H7 (cell line): Measurements from ENCODE around the gene LTF. TPM values are rescaled to one million over a fixed set of nuclear protein-coding genes. Genes with fewer than 3 reads are reported as not detected.
A peak's percentile ranks its signal among the peaks of the same experiment; 100 is the strongest.
"Not testable (repeated sequence)": the region's sequence is repeated elsewhere in the genome, so short reads cannot be mapped to it uniquely, and the experiment has no call there.

ENCODE experiments used
- DNase-seq: peaks from one replicate; pipeline ENCODE4 v3.0.0; 2012
- H3K27me3 ChIP-seq: 2 replicates; pipeline ENCODE4 v1.6.0; 2011; ENCODE audit warnings: mild to moderate bottlenecking, low read length; ENCODE audit not compliant: control insufficient read depth, insufficient read depth
- H3K36me3 ChIP-seq: replicated peaks from 2 replicates; pipeline ENCODE4 v1.5.1; 2011; ENCODE audit warnings: low read length; ENCODE audit not compliant: control insufficient read depth, insufficient read depth
- H3K4me3 ChIP-seq: 2 replicates; pipeline ENCODE4 v1.5.1; 2011; ENCODE audit warnings: low read depth, mild to moderate bottlenecking, control low read depth, low read length, moderate library complexity; ENCODE audit not compliant: insufficient read depth
- total RNA-seq: library from RNA; depleted of rRNA; stranded (reverse); fragments of >200 nt; shearing (Covaris generic); gene quantifications from 2 replicates; pipeline ENCODE4 v1.2.3, GENCODE V29; 2014

Gene LTF
- total RNA-seq, 1 experiment from 2014 or later = not detected

- Histone ChIP-seq H3K4me3 (no peak overlapping the region), H3K36me3 (no peaks in the 10 kb centered on the region), H3K27me3 (no peaks in the 10 kb centered on the region)
- DNase-seq = no peak
These were observed 54.8 kb downstream of the LTF start for GRCh38 chr3:46409739-46410489.

- peak; percentile 52 for DNase-seq
- Histone ChIP-seq H3K4me3 (no peak overlapping the region), H3K36me3 (no peaks in the 10 kb centered on the region), H3K27me3 (no peaks in the 10 kb centered on the region)
These were observed 55.9 kb downstream of the LTF start for GRCh38 chr3:46408853-46409252.

- no peaks in the 10 kb centered on the region for H3K27me3 ChIP-seq
- no peaks in the 10 kb centered on the region for H3K36me3 ChIP-seq
- no peak overlapping the region for H3K4me3 ChIP-seq
- DNase-seq = no peak
These were observed 56.7 kb downstream of the LTF start for GRCh38 chr3:46407970-46408369.

- Histone ChIP-seq H3K36me3 (no peaks in the 10 kb centered on the region), H3K27me3 (no peaks in the 10 kb centered on the region), H3K4me3 (no peak within 1 kb of the TSS)
- no peak for DNase-seq
These were observed 57.7 kb downstream of the LTF start, which contains the start of the genes CCR5AS and CCRL2 for GRCh38 chr3:46406788-46407611. CCR5AS (minus strand) TSS chr3:46407066. CCRL2 (plus strand) TSS chr3:46407259; CDS start chr3:46408080, 821 bp downstream.

- no peak for DNase-seq
- Histone ChIP-seq H3K36me3 (no peaks in the 10 kb centered on the region), H3K27me3 (no peaks in the 10 kb centered on the region), H3K4me3 (no peak overlapping the region)
These were observed 58.3 kb downstream of the LTF start for GRCh38 chr3:46406443-46406787.

- H3K36me3 ChIP-seq = no peaks in the 10 kb centered on the region
- no peaks in the 10 kb centered on the region for H3K27me3 ChIP-seq
- no peak for DNase-seq
- H3K4me3 ChIP-seq = no peak overlapping the region
These were observed 59.2 kb downstream of the LTF start for GRCh38 chr3:46405301-46406019.

- not testable (repeated sequence) for DNase-seq, H3K4me3 ChIP-seq, H3K27me3 ChIP-seq, H3K36me3 ChIP-seq
These were observed 61.8 kb downstream of the LTF start for GRCh38 chr3:46402902-46403301.

GRCh38 chr3:46401579-46401978 is 63.1 kb downstream of the LTF start:
- Histone ChIP-seq H3K4me3 (no peak overlapping the region), H3K27me3 (no peaks in the 10 kb centered on the region), H3K36me3 (no peaks in the 10 kb centered on the region)
- DNase-seq = no peak

GRCh38 chr3:46400846-46401245 is 63.9 kb downstream of the LTF start:
- Histone ChIP-seq H3K27me3 (no peaks in the 10 kb centered on the region), H3K36me3 (no peaks in the 10 kb centered on the region), H3K4me3 (no peak overlapping the region)
- no peak for DNase-seq

GRCh38 chr3:46400000-46400734 is 64.5 kb downstream of the LTF start:
- Histone ChIP-seq H3K36me3 (no peaks in the 10 kb centered on the region), H3K27me3 (no peaks in the 10 kb centered on the region), H3K4me3 (no peak overlapping the region)
- no peak for DNase-seq

GRCh38 chr3:46399557-46399956 is 65.1 kb downstream of the LTF start:
- Histone ChIP-seq H3K4me3 (no peak overlapping the region), H3K36me3 (no peaks in the 10 kb centered on the region), H3K27me3 (no peaks in the 10 kb centered on the region)
- no peak for DNase-seq

GRCh38 chr3:46399098-46399497 is 65.6 kb downstream of the LTF start:
- no peaks in the 10 kb centered on the region for H3K36me3 ChIP-seq
- H3K27me3 ChIP-seq = no peaks in the 10 kb centered on the region
- DNase-seq = no peak
- H3K4me3 ChIP-seq = no peak overlapping the region

GRCh38 chr3:46398186-46398955 is 66.3 kb downstream of the LTF start:
- no peaks in the 10 kb centered on the region for H3K27me3 ChIP-seq

More at GRCh38 chr3:46398186-46398955, 66.3 kb downstream of the LTF start:
- Histone ChIP-seq H3K4me3 (no peak overlapping the region), H3K36me3 (no peaks in the 10 kb centered on the region)
- no peak for DNase-seq
